Esophagus squamous epithelium (tissue), 5 donors: ENCODE results near the gene MAP3K7CL. TPM values are rescaled to one million over a fixed set of nuclear protein-coding genes. Genes with fewer than 3 reads are reported as not detected.
A peak's percentile ranks its signal among the peaks of the same experiment; 100 is the strongest.

Experiments
- DNase-seq: peaks from one replicate; lab custom pipeline; 2025; lab: John Stamatoyannopoulos, UW
- H3K27ac ChIP-seq, 4 donors: fragments of 200-600 bp; sonication (generic); one replicate each; pipeline ENCODE4 v1.5.1; 2016 to 2019; ENCODE audit warnings: mild to moderate bottlenecking in 1 of 4
- H3K27me3 ChIP-seq, 4 donors: fragments of 200-600 bp; sonication (generic); 1 replicate in 3 of 4; 2 replicates in 1 of 4; pipeline versions ENCODE4 v1.5.1 to v1.6.0; 2017 to 2021; ENCODE audit warnings: antibody characterized with exemption in 1 of 4
- H3K36me3 ChIP-seq, 3 donors: fragments of 200-600 bp; sonication (generic); one replicate each; pipeline ENCODE4 v1.5.1; 2016 to 2019
- H3K4me1 ChIP-seq, 3 donors: fragments of 200-600 bp; sonication (generic); one replicate each; pipeline ENCODE4 v1.5.1; 2017 to 2019
- H3K4me3 ChIP-seq, 4 donors: fragments of 200-600 bp; sonication (generic); 1 replicate in 3 of 4; 2 replicates in 1 of 4; pipeline ENCODE4 v1.5.1; 2016 to 2019; ENCODE audit warnings: mild to moderate bottlenecking in 2 of 4, moderate library complexity in 1 of 4
- H3K9me3 ChIP-seq, 3 donors: fragments of 200-600 bp; sonication (generic); one replicate each; pipeline ENCODE4 v1.5.1; 2016 to 2019
- CTCF ChIP-seq, 6 experiments: fragments of 450-650 bp in 4 of 6; fragments of 200-600 bp in 2 of 6; sonication (generic) in 2 of 6; IDR thresholded peaks; one replicate each; pipeline ENCODE4 v1.5.1; 2016 to 2019; ENCODE audit warnings: antibody characterized with exemption in 6 of 6, mild to moderate bottlenecking in 4 of 6, moderate library complexity in 4 of 6
- POLR2A ChIP-seq, 4 donors: fragments of 450-650 bp; IDR thresholded peaks; one replicate each; pipeline ENCODE4 v1.6.1; 2017; ENCODE audit warnings: antibody characterized with exemption in 4 of 4, mild to moderate bottlenecking in 4 of 4, moderate library complexity in 3 of 4
- WGBS, 2 donors: methylation state at CpG; one replicate each; pipeline ENCODE4 v1.1.5; 2018; 5-methylcytosine and 5-hydroxymethylcytosine counted together
- intact Hi-C: fragments of 100-400 bp; cut with DNase I; formaldehyde crosslinking; loops from one replicate; pipeline ENCODE4 v1.15.0; 2022
- total RNA-seq, 4 donors: library from RNA; depleted of rRNA; stranded (reverse); fragments of >200 nt; gene quantifications; one replicate each; pipeline ENCODE4 v1.1.0, GENCODE V29; 2016
- donor health status: DM: yes; HTN: yes; CAD: no.

MAP3K7CL gene
- total RNA-seq, 4 donors from 2014 or later = 1.7 to 7.8 (median 6.9) TPM

DNA sequence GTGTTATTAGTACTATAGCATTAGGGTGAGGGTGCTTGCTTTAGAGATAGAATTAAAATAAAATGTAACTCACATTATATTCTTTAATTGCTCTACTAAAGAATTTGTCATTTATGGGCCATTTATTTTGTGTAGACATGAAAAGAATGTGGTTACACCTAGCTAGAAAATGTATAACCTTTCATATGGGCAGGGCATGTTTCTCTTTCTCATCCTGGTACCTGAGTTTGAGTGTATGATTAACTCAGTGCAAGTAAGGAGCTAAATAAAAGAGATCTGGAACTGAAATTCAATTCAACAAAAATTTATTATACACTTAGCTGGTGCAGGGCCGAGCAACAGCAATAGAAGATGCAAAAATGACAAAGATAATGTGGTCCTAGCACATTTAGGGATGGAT lies 47.4 kb downstream of the MAP3K7CL start:
- no peak for DNase-seq
- Histone ChIP-seq H3K9me3 (no peaks in the 10 kb centered on the region), H3K4me3 (no peak overlapping the region), H3K36me3 (no peaks in the 10 kb centered on the region), H3K27me3 (no peaks in the 10 kb centered on the region), H3K27ac (no peak overlapping the region), H3K4me1 (peaks cover 5 to 21% (median 14%) of the 10 kb centered on the region in 3 donors)
- intact Hi-C loops = no loop called here
- WGBS, 2 donors = 64 to 71% methylated on average over 1 of the region's 1 CpG
- TF ChIP-seq POLR2A (IDR thresholded peaks at IDR 0.05) (no peak), CTCF (IDR thresholded peaks at IDR 0.05) (no peak)

DNA sequence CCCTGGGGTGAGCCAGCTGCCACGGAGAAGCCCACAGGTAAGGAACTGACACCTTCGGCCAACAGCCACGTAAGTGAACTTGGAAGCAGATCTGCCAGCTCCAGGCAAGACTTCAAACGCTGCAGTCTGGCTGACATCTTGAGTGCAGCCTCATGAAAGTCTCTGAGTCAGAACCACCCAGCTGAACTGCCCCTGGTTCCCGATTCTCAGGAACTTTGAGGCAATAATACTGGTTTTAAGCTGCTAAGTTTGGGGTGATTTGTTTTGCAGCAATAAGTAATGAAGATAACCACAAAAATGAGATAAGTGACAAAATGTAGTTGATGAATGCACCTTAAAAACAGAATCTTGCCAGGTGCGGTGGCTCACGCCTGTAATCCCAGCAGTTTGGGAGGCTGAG lies 48.5 kb downstream of the MAP3K7CL start:
- Histone ChIP-seq H3K27ac (peak overlapping the region in 1 of 4 donors; percentile 20), H3K4me3 (no peak overlapping the region), H3K27me3 (no peaks in the 10 kb centered on the region), H3K36me3 (no peaks in the 10 kb centered on the region), H3K9me3 (no peaks in the 10 kb centered on the region), H3K4me1 (peaks cover 15 to 32% (median 25%) of the 10 kb centered on the region in 3 donors)
- TF ChIP-seq POLR2A (IDR thresholded peaks at IDR 0.05) (no peak), CTCF (IDR thresholded peaks at IDR 0.05) (no peak)
- intact Hi-C loops = no loop called here
- 48 to 71% methylated on average over 6 to 7 of the region's 7 CpGs for WGBS, 2 donors
- DNase-seq = no peak

- Histone ChIP-seq H3K27ac (no peak overlapping the region), H3K27me3 (no peaks in the 10 kb centered on the region), H3K36me3 (no peaks in the 10 kb centered on the region), H3K4me1 (peaks cover 15 to 33% (median 25%) of the 10 kb centered on the region in 3 donors), H3K4me3 (no peak overlapping the region), H3K9me3 (no peaks in the 10 kb centered on the region)
- intact Hi-C loops = no loop called here
- TF ChIP-seq CTCF (IDR thresholded peaks at IDR 0.05) (no peak), POLR2A (IDR thresholded peaks at IDR 0.05) (no peak)
- WGBS, 2 donors = 71 to 78% methylated on average over 1 of the region's 1 CpG
- no peak for DNase-seq
Measured at GRCh38 chr21:29179503-29179902, 49.1 kb downstream of the MAP3K7CL start.

DNA sequence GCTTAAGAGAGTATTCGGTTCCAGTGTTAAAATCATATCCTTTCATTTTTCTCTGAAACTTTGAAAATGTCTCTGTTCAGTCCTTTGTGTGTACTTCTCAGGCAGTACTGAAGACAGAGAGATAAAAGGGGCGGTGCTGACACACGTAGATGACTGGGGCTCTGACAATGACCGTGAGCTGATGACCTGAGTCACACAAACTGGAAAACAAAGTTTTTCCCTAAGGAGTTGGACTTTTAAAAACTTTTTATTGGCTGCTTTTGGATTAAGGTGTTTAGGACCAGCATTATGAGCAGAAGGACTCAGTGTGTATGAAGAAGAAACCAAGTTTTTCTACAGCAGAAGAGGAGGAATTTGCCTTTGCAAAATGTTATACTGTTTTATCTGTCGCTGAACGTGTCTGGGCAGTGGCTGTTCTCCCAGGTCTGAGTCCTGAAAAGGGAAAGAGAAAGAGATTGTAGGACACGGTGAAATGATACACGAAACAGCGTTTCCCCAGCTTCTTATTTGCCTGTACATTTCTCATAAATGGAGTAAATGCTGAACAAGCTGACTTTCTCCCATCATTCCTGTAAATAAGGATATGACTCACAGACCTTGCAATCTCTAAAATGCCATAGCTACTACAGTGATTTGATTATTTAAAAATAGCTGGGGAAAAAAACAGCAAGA lies 51.5 kb downstream of the MAP3K7CL start:
- H3K27me3 ChIP-seq = no peaks in the 10 kb centered on the region
- no peak for DNase-seq
- intact Hi-C loops = no loop called here
- H3K4me1 ChIP-seq = peaks cover 15 to 33% (median 22%) of the 10 kb centered on the region in 3 donors
- TF ChIP-seq CTCF (IDR thresholded peaks at IDR 0.05) (no peak), POLR2A (IDR thresholded peaks at IDR 0.05) (no peak)
- no peaks in the 10 kb centered on the region for H3K36me3 ChIP-seq
- WGBS, 2 donors = 7 to 10% methylated on average over 9 of the region's 9 CpGs
- H3K4me3 ChIP-seq = peak overlapping the region; percentile 7 to 58 (median 24)
- peak overlapping the region; percentile 70 to 88 (median 79) for H3K27ac ChIP-seq
- no peaks in the 10 kb centered on the region for H3K9me3 ChIP-seq

- WGBS, 2 donors = 37 to 45% methylated on average over 4 of the region's 4 CpGs
- intact Hi-C loops = no loop called here
- TF ChIP-seq CTCF (IDR thresholded peaks at IDR 0.05) (no peak), POLR2A (IDR thresholded peaks at IDR 0.05) (no peak)
Measured at GRCh38 chr21:29182691-29183092, 52.2 kb downstream of the MAP3K7CL start.

More at GRCh38 chr21:29182691-29183092, 52.2 kb downstream of the MAP3K7CL start:
- no peaks in the 10 kb centered on the region for H3K36me3 ChIP-seq
- DNase-seq = no peak
- no peaks in the 10 kb centered on the region for H3K27me3 ChIP-seq
- H3K4me3 ChIP-seq = peak overlapping the region in 1 of 4 donors; percentile 58
- no peaks in the 10 kb centered on the region for H3K9me3 ChIP-seq
- peak overlapping the region; percentile 70 to 88 (median 79) for H3K27ac ChIP-seq
- H3K4me1 ChIP-seq = peaks cover 19 to 36% (median 22%) of the 10 kb centered on the region in 3 donors
